ENCODE results near the gene SH2B3. TPM values are rescaled to one million over a fixed set of nuclear protein-coding genes. Genes with fewer than 3 reads are reported as not detected.
A peak's percentile ranks its signal among the peaks of the same experiment; 100 is the strongest.

SH2B3 gene
- total and polyA plus RNA-seq, 4 experiments from 2014 or later: 4.2 to 28.2 (median 19.8) TPM

DNA sequence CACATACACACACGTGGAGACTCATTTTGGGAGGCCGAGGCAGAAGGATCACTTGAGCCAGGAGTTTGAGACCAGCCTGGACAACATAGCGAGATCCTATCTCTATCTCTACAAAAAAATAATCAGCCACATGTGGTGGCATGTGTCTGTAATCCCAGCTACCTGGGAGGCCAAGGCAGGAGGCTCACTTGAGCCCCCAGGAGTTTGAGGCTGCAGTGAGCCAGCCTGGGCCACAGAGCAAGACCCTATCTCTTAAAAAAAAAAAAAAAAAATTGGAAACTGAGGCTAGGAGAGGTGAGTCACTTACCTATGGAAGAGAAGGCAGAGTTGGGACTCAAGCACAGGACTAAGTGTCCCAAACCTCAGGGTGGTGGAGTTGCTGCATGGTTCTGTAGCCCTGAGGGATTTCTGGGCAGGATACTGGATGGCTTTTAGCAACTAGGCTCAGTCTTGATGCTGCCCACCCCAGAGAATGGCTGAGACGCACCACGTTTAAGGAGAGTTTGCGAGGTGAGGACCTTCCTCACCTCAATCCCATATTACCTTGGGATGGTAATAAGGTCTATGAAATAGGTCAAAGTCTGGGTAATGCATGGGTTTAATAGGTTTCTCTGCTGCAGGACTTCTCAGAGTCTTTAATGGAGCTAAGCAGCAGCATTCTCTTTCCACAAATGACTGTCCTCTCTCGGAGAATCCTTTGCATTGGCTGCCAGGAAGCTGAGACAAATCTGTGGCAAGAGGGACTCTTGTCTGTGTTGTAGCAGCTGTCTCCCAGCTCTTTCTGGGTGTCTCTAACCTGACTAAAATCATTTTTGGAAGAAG lies 35.6 kb downstream of the SH2B3 start:
- Mint-ChIP-seq H3K4me3 (peak overlapping the region in 3 of 8 donors; percentile 27 to 39 (median 28)), H3K27ac (peak overlapping the region; percentile 53 to 100 (median 85)), H3K27me3 (no peaks in the 10 kb centered on the region), H3K9me3 (no peaks in the 10 kb centered on the region), H3K4me1 (peaks cover 62 to 98% (median 84%) of the 10 kb centered on the region in 4 donors), H3K36me3 (peaks cover 10 to 27% of the 10 kb centered on the region in 2 donors)
- Histone ChIP-seq H3K4me3 (ENCODE audit: low read length in 2 of 2) (no peak overlapping the region), H3K27me3 (ENCODE audit: insufficient read depth, low read length) (no peaks in the 10 kb centered on the region), H3K36me3 (ENCODE audit: insufficient read depth, low read length) (peaks cover 2% of the 10 kb centered on the region), H3K9me3 (ENCODE audit: control insufficient read depth in 1 of 2, low read length in 2 of 2) (no peaks in the 10 kb centered on the region), H3K4me1 (ENCODE audit: insufficient read depth, low read length) (peaks cover 97% of the 10 kb centered on the region), H3K27ac (ENCODE audit: low read depth, low read length) (peak overlapping the region; percentile 9)
- intact Hi-C loops (cut with micrococcal nuclease): no loop called here
- ChIA-PET POLR2A (ENCODE audit: partially characterized antibody) (interaction anchor here (2.8 to 27.1 kb wide), 3 partner anchors 10 to 35 kb away, joined by 12 to 683 read pairs (median 107); partner anchors contain the start of gene SH2B3), CTCF (ENCODE audit: partially characterized antibody) (interaction anchor here (1.3 to 22.4 kb wide), 3 partner anchors 11 to 38 kb away, joined by 5 to 1282 read pairs (median 66); partner anchors contain the start of gene SH2B3)
- DNase-seq: no peak

DNA sequence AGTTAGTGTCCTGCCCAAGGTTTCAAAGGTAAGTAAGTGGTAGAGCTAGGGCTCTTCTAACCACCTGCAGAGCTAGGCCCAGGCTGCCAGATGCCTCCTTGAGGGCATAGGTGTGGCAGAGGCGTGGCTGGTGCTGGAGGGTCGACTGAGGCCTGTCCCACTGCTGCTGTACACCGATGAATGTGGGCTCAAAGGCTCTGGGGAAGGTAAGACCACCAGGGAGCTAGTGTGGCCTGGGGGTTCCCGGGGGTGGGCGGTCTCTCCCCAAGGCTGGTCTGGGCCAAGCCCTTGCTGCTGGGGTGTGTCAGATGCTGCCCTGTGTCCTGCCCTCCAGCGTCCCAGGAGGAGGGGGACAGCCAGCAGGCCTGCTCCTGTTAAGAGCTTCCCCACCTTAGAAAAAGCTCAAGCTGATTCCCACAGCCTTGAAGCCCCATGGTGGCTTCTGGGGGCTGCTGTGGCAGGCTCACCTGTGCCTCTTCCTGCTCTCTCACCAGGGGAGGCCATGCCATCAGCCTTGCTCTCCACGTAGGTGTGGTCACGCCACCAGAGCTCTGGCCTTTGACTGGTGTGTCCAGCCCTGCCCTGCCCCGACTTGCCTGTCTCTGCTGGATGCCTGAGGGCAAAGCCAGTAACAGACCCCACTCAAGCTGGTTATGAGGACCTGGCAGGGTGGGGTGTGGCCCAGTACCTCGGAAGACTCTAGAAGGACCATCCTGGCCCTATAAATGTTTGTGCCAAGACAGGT lies 36.8 kb downstream of the SH2B3 start:
- peak overlapping the region; percentile 84 to 100 (median 96) for H3K27ac Mint-ChIP-seq
- H3K4me3 Mint-ChIP-seq: peak overlapping the region in 5 of 8 donors; percentile 15 to 54 (median 41)

DNA sequence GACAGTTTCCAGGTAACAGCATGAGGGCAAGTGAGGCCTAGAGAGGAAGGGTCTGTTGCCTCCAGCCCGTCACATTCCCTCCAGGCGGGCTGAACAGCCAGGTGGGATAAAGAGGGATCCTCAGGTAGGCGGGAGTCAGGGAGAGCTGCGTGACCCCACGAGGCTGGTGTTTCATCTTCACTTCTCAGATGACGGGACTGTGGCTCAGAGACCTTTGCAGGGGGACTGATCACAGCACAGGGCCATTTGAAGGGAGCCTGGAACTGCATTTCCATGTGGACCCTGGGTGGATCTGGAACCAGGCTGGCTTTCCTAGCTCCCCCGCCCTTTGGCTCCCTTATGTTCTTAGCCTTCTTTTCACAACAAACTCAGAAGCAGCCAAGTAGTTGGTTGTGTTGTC lies 37.4 kb downstream of the SH2B3 start:
- Histone ChIP-seq H3K36me3 (ENCODE audit: insufficient read depth, low read length) (peaks cover 18% of the 10 kb centered on the region), H3K4me1 (ENCODE audit: insufficient read depth, low read length) (peaks cover 83% of the 10 kb centered on the region), H3K27ac (ENCODE audit: low read depth, low read length) (peak overlapping the region; percentile 71), H3K9me3 (ENCODE audit: control insufficient read depth in 1 of 2, low read length in 2 of 2) (no peaks in the 10 kb centered on the region), H3K4me3 (ENCODE audit: low read length in 2 of 2) (no peak overlapping the region), H3K27me3 (ENCODE audit: insufficient read depth, low read length) (no peaks in the 10 kb centered on the region)
- ChIA-PET POLR2A (ENCODE audit: partially characterized antibody) (interaction anchor here (2.8 to 27.1 kb wide), 4 partner anchors 8 to 37 kb away, joined by 12 to 683 read pairs (median 150); partner anchors contain the start of gene SH2B3), CTCF (ENCODE audit: partially characterized antibody) (interaction anchor here (1.3 to 22.4 kb wide), 5 partner anchors 8 to 40 kb away, joined by 5 to 1282 read pairs (median 37); partner anchors contain the start of gene SH2B3)
- peaks cover 18 to 41% of the 10 kb centered on the region in 2 donors for H3K36me3 Mint-ChIP-seq
- intact Hi-C loops (cut with micrococcal nuclease): no loop called here
- peaks cover 49 to 90% (median 77%) of the 10 kb centered on the region in 4 donors for H3K4me1 Mint-ChIP-seq
- H3K4me3 Mint-ChIP-seq: peak overlapping the region in 5 of 8 donors; percentile 43 to 86 (median 54)
- DNase-seq: no peak
- H3K9me3 Mint-ChIP-seq: no peaks in the 10 kb centered on the region
- peak overlapping the region; percentile 80 to 100 (median 96) for H3K27ac Mint-ChIP-seq
- no peaks in the 10 kb centered on the region for H3K27me3 Mint-ChIP-seq

More for the DNA sequence above, 36.8 kb downstream of the SH2B3 start:
- Histone ChIP-seq H3K27ac (ENCODE audit: low read depth, low read length) (peak overlapping the region; percentile 71), H3K4me1 (ENCODE audit: insufficient read depth, low read length) (peaks cover 89% of the 10 kb centered on the region), H3K27me3 (ENCODE audit: insufficient read depth, low read length) (no peaks in the 10 kb centered on the region), H3K36me3 (ENCODE audit: insufficient read depth, low read length) (peaks cover 11% of the 10 kb centered on the region), H3K9me3 (ENCODE audit: control insufficient read depth in 1 of 2, low read length in 2 of 2) (no peaks in the 10 kb centered on the region), H3K4me3 (ENCODE audit: low read length in 2 of 2) (no peak overlapping the region)
- DNase-seq: no peak
- ChIA-PET CTCF (ENCODE audit: partially characterized antibody) (interaction anchor here (1.3 to 22.4 kb wide), 5 partner anchors 8 to 39 kb away, joined by 5 to 1282 read pairs (median 37); partner anchors contain the start of gene SH2B3), POLR2A (ENCODE audit: partially characterized antibody) (interaction anchor here (2.8 to 27.1 kb wide), 4 partner anchors 8 to 36 kb away, joined by 12 to 683 read pairs (median 150); partner anchors contain the start of gene SH2B3)
- H3K36me3 Mint-ChIP-seq: peaks cover 15 to 37% of the 10 kb centered on the region in 2 donors
- H3K4me1 Mint-ChIP-seq: peaks cover 53 to 94% (median 81%) of the 10 kb centered on the region in 4 donors
- H3K27me3 Mint-ChIP-seq: no peaks in the 10 kb centered on the region
- intact Hi-C loops (cut with micrococcal nuclease): no loop called here
- H3K9me3 Mint-ChIP-seq: no peaks in the 10 kb centered on the region

DNA sequence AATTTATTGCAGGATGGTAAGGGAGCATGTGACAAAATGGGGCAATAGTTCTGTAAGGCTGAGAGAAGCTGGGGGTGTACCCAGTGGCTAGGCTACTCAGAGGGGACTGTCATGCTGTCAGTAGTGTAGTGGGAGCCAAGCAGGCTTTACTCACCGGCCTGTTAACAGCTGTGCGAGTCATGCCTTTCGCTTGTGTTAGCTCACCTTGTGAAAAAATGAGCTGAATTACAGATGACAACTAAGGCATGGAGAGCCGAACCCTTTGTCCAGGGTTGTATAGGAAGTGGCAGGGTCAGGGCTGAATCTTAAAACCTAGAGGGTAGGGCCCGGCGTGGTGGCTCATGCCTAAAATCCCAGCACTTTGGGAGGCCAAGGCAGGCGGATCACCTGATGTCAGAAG lies 37.9 kb downstream of the SH2B3 start:
- peaks cover 46 to 89% (median 74%) of the 10 kb centered on the region in 4 donors for H3K4me1 Mint-ChIP-seq
- no peak for DNase-seq
- peak overlapping the region in 7 of 8 donors; percentile 0 to 86 (median 56) for H3K4me3 Mint-ChIP-seq
- Histone ChIP-seq H3K36me3 (ENCODE audit: insufficient read depth, low read length) (peaks cover 23% of the 10 kb centered on the region), H3K4me3 (ENCODE audit: low read length in 2 of 2) (no peak overlapping the region), H3K27me3 (ENCODE audit: insufficient read depth, low read length) (no peaks in the 10 kb centered on the region), H3K27ac (ENCODE audit: low read depth, low read length) (peak overlapping the region; percentile 71), H3K9me3 (ENCODE audit: control insufficient read depth in 1 of 2, low read length in 2 of 2) (no peaks in the 10 kb centered on the region), H3K4me1 (ENCODE audit: insufficient read depth, low read length) (peaks cover 79% of the 10 kb centered on the region)
- H3K9me3 Mint-ChIP-seq: no peaks in the 10 kb centered on the region
- POLR2A ChIA-PET (ENCODE audit: partially characterized antibody): interaction anchor here (2.7 to 27.1 kb wide), 5 partner anchors 8 to 37 kb away, joined by 8 to 683 read pairs (median 107); partner anchors contain the start of gene SH2B3
- H3K27me3 Mint-ChIP-seq: no peaks in the 10 kb centered on the region
- peaks cover 20 to 43% of the 10 kb centered on the region in 2 donors for H3K36me3 Mint-ChIP-seq
- peak overlapping the region; percentile 80 to 100 (median 96) for H3K27ac Mint-ChIP-seq
- CTCF ChIA-PET (ENCODE audit: partially characterized antibody): interaction anchor here (1.3 to 22.4 kb wide), 5 partner anchors 9 to 40 kb away, joined by 5 to 1282 read pairs (median 37); partner anchors contain the start of gene SH2B3
- intact Hi-C loops (cut with micrococcal nuclease): no loop called here

DNA sequence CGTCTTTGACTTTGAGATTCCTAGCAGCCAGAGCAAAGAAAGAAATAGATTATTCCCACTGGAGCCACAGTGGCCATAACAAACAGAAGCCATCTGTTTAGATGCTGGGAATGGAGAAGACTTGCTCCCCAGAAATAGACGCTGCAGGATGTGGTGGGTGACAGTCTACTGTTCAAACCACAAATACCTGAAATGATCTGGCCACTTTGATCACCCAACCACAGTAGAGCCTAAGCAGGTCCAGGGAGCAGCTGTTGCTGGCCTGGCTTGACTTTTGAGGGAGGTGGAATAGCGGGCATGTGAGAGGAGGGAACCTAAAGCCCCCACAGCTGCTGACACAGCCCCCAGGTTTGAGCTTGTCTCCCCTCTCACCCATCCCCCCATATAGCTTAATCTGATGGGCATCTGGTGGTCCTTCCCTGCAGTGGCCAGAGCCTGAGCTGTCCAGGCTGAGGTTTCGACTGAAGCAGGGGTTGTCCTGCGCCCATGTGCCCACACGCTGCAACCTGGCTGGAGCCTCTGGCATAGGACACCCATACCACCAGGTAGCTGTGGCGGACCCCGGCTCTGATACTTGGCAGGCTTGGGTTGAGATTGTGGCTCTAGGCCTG lies 38.7 kb downstream of the SH2B3 start:
- ChIA-PET CTCF (ENCODE audit: partially characterized antibody) (interaction anchor here (1.1 to 22.4 kb wide), 7 partner anchors 8 to 41 kb away, joined by 3 to 1282 read pairs (median 11); partner anchors contain the start of gene SH2B3), POLR2A (ENCODE audit: partially characterized antibody) (interaction anchor here (0.8 to 27.1 kb wide), 8 partner anchors 9 to 387 kb away, joined by 3 to 683 read pairs (median 6); partner anchors contain the start of gene SH2B3)
- H3K4me3 Mint-ChIP-seq: peak overlapping the region; percentile 66 to 86 (median 77)
- intact Hi-C loops (cut with micrococcal nuclease): loop anchor here (2.0 kb wide), 1 partner anchor 14 kb away; no protein-coding TSS in a partner anchor
- peaks cover 49 to 92% (median 77%) of the 10 kb centered on the region in 4 donors for H3K4me1 Mint-ChIP-seq
- no peaks in the 10 kb centered on the region for H3K9me3 Mint-ChIP-seq
- H3K27me3 Mint-ChIP-seq: no peaks in the 10 kb centered on the region
- peaks cover 19 to 48% of the 10 kb centered on the region in 2 donors for H3K36me3 Mint-ChIP-seq
- DNase-seq: peak in 1 of 5 donors; percentile 54
- Histone ChIP-seq H3K27ac (ENCODE audit: low read depth, low read length) (peak overlapping the region; percentile 71), H3K9me3 (ENCODE audit: control insufficient read depth in 1 of 2, low read length in 2 of 2) (no peaks in the 10 kb centered on the region), H3K27me3 (ENCODE audit: insufficient read depth, low read length) (no peaks in the 10 kb centered on the region), H3K4me1 (ENCODE audit: insufficient read depth, low read length) (peaks cover 82% of the 10 kb centered on the region), H3K4me3 (ENCODE audit: low read length in 2 of 2) (peak overlapping the region; percentile 12 to 35), H3K36me3 (ENCODE audit: insufficient read depth, low read length) (peaks cover 31% of the 10 kb centered on the region)
- peak overlapping the region; percentile 80 to 100 (median 97) for H3K27ac Mint-ChIP-seq

Measured in CD4-positive, alpha-beta memory T cell (primary cell).